A673 (cell line): ENCODE results near the gene FIGNL1.

ENCODE experiments used
- EZH2 ChIP-seq: fragments of 200-600 bp; sonication (generic); IDR thresholded peaks from 2 replicates; pipeline ENCODE4 v1.6.1; 2017; ENCODE audit warnings: borderline replicate concordance, low read depth, mild to moderate bottlenecking, mixed read lengths, antibody characterized with exemption, low read length; ENCODE audit not compliant: poor library complexity, severe bottlenecking
- TF ChIP-seq, protein P1 (sequence below): fragments of 300-800, 200-600 bp; sonication (generic); conservative IDR thresholded peaks from 2 replicates; pipeline ENCODE4 v1.5.1; 2017; ENCODE audit warnings: low read depth, mild to moderate bottlenecking, antibody characterized with exemption, low read length, moderate library complexity, mixed read lengths

DNA sequence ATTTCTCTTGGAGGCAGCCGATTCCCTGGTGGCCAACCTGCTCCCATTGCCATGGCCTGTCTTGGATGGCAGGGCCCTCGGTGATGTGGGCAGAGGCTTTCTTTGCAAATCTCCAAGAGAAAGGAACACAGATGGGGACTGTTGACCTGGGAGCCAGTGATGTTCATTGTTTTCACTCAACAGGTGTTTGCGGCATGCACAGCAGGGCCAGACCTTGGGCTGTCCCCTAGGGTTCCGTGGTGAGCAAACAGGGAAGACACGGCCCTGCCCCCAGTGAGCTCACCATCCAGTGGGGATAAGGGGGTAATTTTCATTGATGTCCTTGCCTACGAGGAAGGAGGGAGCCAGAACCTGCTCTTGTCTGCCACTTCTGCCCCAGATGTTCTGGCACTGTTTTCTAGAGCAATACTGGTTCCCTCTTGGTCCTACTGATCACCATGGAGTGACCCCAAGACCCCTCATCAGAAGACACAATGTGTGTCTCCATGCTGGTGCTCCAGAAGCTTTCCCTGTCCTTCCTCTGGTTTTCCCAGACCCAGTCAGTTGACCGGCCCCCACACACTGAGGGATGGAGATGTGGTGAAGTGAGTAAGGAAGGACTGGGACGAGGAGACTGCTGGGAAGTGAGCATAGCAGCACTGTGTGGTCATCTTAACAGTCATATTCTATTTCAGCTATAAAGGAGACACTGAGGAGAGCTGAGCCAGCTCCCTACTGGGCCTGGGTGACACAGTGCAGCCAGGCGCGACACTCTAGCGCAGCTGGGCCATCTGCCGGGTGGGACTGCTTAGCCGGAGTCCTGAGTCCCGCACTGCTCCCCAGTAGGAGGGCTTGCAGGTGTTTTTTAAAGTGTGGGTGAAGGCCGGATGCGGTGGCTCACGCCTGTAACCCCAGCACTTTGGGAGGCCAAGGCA is 20.4 kb upstream of the FIGNL1 start:
- TF ChIP-seq, protein P1, sequence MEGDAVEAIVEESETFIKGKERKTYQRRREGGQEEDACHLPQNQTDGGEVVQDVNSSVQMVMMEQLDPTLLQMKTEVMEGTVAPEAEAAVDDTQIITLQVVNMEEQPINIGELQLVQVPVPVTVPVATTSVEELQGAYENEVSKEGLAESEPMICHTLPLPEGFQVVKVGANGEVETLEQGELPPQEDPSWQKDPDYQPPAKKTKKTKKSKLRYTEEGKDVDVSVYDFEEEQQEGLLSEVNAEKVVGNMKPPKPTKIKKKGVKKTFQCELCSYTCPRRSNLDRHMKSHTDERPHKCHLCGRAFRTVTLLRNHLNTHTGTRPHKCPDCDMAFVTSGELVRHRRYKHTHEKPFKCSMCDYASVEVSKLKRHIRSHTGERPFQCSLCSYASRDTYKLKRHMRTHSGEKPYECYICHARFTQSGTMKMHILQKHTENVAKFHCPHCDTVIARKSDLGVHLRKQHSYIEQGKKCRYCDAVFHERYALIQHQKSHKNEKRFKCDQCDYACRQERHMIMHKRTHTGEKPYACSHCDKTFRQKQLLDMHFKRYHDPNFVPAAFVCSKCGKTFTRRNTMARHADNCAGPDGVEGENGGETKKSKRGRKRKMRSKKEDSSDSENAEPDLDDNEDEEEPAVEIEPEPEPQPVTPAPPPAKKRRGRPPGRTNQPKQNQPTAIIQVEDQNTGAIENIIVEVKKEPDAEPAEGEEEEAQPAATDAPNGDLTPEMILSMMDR, result no peak
- TF ChIP-seq EZH2, result no peak
